ENCODE measurements around the gene RPGRIP1L.
"Not testable (repeated sequence)": the region's sequence is repeated elsewhere in the genome, so short reads cannot be mapped to it uniquely, and the experiment has no call there.

The RPGRIP1L gene

DNA sequence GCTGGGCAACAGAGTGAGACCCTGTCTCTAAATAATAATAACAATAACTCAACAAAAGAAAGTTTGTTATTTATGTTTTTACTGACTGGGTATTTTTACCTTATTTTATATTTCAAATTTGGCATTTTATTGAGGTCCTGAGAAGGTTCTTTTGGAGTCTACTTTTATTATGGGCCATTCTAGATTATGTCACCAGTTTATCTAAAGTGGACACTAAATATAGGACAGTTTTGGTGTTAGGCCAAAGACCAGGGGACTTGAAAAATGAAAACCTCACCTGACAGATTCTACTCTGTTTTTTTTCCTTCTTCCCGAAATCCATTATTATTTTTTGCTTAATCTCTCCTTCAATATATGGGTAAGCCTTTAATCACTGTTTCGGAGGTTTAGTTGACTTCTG, 8.4 kb upstream of the RPGRIP1L start:
- no peak for DNase-seq (ENCODE audit: low read depth)

DNA sequence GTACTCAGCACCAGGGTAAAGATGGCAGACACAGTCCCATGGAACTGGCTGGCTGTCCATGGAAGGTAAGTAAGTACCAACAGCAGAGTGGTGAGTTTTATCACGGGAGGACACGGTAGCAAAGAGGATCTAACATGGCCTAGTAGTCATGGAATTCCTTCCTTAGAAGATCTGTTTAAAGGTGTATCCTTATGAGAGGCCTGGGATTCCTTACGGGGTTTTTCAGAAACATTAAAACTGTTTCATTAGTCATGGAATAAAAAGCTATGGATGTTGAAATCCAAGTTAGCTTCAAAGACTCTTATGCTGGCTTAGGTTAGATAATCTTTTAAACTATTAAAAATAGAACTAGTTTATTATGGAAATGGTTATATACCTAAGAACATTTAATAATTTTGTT, 7.7 kb upstream of the RPGRIP1L start:
- DNase-seq (ENCODE audit: low read depth): no peak

DNA sequence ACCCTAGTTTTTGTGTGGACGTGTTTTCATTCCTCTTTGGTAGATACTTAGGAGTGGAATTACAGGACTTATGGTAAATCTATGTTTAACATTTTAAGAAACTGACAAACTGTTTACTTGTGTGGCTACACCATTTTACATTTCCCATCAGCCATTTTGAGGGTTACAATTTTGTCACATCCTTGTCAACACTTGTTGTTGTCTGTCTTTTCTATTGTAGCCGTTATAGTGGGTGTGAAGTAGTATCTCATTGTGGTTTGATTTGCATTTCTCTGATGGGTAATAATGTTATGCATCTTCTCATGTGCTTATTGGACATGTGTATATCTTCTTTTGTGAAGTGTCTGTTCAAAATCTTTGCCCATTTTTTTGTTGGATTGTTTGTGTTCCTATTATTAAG, 4.8 kb upstream of the RPGRIP1L start:
- no peak for DNase-seq (ENCODE audit: low read depth)

DNA sequence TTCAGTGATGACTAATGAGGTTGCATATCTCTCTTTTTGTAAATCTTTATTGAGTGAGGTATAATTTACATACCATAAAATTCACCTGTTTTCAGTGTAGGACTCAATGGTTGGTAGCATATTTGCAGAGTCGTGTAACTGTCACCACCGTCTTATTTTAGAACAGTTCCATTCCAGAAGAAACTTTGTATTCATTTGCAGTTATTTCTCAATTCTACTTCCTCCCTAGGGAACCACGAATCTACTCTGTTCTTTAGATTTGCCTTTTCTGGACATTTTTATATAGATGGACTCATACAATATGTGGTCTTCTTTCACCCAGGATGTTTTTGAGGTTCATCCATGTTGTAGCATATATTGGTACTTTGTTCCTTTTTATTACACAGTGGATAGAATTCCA, 4.0 kb upstream of the RPGRIP1L start:
- no peak for DNase-seq (ENCODE audit: low read depth)

DNA sequence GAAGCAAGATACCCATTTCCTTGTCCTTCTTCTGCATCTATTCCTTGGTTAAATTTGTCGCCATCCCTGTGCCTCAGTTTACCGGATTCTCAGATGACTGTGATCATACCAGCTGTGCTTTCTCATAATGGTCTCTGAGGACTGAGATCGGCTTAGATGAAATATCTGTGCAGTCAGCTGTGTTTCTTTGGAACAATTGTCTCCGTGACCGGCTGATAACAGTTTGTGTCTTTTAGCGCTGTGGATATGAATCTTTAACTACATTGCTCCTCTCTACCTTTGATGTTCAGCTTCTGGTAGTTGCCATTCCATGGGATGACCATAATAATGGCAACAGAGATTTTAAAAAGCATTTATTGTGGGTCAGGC, 770 bp upstream of the RPGRIP1L start:
- no peak for DNase-seq (ENCODE audit: low read depth)

DNA sequence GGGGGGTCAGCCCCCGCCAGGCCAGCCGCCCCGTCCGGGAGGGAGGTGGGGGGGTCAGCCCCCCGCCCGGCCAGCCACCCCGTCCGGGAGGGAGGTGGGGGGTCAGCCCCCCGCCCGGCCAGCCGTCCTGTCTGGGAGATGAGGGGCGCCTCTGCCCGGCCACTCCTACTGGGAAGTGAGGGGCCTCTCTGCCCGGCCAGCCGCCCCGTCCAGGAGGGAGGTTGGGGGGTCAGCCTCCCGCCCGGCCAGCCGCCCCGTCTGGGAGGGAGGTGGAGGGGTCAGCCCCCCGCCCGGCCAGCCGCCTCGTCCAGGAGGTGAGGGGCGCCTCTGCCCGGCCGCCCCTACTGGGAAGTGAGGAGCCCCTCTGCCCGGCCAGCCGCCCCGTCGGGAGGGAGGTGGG, 5.4 kb downstream of the RPGRIP1L start:
- not testable (repeated sequence) for DNase-seq (ENCODE audit: low read depth)

DNA sequence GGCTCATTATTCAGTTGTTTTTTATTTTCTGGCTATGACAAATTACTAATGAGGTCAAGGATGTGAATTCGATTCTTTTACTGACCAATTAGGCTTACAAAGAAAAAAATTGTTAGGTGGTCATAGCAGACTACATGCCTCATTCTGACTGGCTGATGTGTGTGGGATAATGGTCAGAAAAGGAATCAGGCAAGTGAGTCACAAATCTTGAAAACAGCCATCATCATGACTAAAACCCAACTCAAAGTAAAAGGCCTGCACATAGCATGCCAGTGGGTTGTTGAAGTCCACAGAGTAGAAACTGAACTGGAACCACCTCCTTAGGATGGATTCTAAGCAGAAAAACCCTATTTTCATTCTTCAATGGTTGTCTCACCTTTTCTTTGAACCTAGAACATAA, 8.6 kb downstream of the RPGRIP1L start:
- DNase-seq (ENCODE audit: low read depth): no peak

DNA sequence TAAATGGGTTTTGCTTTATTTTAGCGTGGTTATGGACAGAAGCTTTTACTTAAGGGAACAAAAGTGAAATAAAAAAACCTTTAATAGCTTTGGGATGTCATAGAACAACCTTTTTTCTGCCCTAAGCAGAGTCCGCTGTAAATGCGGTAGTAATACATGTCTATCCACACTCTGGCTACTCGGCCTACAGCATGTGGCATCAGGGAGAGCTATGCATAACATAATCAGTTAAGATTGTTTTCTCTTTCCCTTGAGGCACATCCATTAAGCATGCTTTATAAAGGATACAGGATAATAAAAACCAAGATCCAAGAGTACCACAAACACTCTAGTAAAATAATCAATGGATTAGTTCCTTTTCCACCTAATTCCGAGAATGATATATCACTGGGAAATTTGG, 10.3 kb downstream of the RPGRIP1L start:
- DNase-seq (ENCODE audit: low read depth): no peak

DNA sequence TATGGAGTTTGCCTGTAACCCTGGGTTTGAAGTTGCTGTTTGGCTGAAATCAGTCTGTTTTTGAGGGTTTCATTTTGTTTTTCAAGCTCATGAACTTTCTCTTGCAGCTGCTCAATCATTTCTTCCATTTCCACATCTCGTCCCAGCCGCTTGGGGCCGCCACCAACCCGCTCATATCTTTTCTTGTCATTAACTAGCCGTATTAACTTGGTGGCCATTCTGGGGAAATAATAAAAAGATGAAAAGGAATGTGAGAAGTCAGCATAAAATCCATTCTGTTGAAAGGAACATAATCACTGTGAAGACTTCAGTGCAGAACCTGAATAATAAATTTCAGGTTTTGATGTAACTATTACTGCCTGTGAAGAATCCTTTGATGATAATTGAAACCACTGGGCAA, 11.5 kb downstream of the RPGRIP1L start:
- DNase-seq (ENCODE audit: low read depth): no peak

DNA sequence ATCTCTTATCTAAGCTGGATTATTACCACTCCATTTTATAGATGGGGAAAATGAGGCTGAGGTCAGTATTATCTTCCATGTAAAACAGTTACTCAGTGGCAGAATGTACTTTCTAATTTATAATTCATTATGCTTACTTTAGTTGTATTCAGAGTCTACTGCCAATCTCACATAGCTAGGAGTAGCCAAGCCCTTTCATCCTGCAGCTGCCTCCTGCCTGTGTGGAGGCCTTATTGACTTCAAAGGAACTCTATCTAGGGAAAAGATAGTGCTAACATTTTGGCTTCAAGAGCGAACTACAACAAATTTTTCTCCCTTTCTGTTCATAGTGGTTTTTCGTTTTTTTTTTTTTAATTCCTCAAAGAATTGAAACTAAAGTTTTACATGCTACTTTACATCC, 12.9 kb downstream of the RPGRIP1L start:
- no peak for DNase-seq (ENCODE audit: low read depth)

DNA sequence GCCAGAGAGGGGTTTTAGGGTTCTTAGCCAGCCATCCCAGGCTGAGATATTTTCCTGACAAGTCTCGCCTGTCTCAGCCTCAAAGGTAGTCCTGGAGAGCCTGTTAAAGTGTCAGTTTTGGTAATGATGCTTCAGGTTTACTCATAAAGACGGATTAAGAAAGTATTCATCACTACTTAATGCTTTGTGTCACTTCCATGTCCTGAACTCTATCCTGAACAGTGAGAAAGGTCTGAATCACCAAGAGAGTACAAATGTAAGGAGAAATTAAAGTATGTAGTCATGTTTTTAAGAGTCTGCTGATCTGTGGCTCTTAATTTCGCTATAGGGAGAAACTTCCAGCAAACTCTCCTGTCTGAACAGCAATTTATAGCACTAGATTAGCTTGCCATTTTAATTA, 14.0 kb downstream of the RPGRIP1L start:
- no peak for DNase-seq (ENCODE audit: low read depth)

DNA sequence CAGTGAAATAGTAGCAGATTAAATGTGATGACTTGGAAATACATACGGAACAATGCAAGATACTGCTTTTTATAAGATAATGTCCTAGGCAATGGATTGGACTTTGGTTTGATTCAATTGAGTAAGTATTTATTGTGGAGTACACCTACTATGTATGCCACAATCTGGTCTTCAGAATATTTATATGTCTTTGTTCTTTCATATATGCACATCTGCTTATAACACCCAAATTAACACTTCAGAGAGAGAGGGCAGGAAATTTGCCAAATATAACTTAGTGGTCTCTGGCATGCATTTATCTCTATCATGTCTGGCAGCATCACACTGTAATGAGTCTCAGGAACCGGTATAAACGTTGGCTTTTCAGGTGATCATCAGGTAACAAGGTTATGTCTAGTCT, 16.9 kb downstream of the RPGRIP1L start:
- no peak for DNase-seq (ENCODE audit: low read depth)

DNA sequence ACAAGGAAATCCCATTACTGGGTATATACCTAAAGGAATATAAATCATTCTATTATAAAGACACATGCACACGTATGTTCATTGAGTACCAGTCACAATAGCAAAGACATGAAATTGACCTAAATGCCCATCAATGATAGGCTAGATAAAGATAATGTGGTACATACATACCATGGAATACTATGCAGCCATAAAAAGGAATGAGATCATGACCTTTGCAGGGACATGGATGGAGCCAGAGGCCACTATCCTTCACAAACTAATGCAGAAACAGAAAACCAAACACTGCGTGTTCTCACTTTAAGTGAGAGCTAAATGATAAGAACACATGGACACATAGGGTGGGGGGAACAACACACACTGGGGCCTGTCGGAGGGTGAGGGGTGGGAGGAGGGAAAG, 18.3 kb downstream of the RPGRIP1L start:
- not testable (repeated sequence) for DNase-seq (ENCODE audit: low read depth)

DNA sequence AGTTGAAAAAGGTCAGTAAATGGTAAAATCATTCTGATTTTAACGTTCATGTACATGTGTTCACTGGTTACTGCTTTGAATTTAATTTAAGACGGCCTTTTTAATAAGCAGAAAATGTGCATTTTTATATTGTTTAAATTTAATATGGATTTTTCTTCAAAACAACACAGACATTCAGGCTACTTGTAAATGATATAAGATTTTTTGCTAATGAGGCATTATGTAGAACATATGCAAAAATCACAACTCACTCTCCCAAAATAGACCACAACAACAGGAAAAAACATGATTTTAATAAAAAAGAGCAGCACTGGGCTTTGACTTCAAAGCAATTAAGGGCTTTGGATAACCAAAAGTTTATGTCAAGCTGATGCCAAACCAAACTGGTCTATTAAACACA, 22.3 kb downstream of the RPGRIP1L start:
- no peak for DNase-seq (ENCODE audit: low read depth)

DNA sequence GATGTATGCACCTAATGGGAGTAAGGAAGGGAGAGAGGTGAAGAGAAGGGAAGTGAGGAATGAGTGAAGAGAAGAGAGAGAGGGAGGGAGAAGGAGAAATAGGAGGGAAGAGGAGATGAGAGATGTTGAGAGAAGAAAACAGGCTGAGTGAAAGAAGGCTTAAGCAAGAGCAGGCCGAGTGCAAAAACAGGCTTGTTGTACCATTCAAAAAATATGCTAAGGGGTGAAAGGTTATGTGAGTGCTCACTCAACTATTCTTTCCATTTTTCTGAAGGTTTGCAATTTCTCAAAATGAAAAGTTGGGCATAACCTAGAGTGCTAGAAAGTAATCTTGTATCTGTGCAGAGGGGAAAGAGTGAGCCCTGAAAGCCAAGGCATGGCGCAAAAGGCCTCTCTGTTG, 22.9 kb downstream of the RPGRIP1L start:
- no peak for DNase-seq (ENCODE audit: low read depth)

DNA sequence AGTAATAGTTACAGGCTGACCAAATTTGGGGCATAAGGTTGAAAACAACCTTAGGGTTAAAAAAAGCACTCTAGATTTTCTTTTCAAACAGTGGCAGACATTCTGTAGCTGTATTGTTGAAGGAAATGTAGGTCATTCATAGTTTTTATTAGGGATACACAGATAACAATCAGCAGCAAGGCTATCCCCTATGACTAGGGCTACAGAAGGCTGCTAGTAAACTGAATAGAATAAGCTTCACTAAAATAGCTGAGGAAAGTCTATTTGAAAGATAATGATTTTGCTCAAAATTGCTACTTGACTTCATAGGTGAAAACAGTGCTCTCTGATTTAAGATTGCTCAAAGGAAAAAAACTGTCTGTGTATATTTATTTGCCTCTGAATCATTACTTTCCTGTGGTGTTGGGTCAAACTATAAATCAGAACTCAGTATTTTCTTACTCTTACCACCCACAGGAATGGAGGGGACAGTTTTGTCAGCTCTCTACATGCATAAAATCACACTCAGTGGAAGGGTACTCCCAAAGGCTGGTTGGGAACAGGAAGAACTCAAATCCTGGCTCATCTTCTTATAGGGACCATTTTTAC, 24.8 kb downstream of the RPGRIP1L start:
- no peak for DNase-seq (ENCODE audit: low read depth)

DNA sequence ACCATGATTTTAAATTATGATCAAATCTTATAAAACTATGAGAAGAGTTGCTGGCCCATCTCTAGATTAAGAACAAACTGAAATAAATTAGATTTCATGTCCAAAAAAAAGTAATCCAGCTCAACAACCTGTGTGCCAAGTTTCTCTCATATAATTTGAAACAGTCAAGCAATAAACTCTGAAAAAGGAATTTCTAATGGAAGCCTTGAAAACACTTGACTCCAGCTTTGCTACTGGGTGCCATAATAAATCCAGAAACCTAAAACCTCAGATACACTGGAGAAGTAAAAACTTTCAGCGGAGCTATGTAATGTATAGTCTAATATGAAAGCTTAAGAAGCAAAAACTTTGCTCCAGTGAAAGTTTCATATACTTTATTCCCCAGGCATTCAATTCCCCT, 25.5 kb downstream of the RPGRIP1L start:
- DNase-seq (ENCODE audit: low read depth): no peak

DNA sequence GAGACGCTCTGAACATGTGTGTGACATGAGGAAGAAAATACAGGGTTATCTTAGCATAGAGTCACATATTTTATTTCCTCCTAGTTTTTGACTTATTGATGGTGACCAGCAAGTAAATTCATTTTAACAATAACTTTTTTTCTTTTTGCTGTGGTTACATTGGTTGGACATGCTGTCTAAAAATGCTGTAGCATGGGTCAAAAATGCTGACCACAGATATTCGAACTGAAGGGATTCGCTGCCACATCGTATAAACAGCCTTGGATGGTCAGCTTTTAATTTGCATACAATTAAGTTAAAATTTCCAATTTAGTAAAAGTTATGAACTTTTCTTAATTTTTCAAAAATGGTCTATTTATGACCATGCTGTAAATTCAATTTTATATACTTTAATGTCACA, 30.5 kb downstream of the RPGRIP1L start:
- no peak for DNase-seq (ENCODE audit: low read depth)

DNA sequence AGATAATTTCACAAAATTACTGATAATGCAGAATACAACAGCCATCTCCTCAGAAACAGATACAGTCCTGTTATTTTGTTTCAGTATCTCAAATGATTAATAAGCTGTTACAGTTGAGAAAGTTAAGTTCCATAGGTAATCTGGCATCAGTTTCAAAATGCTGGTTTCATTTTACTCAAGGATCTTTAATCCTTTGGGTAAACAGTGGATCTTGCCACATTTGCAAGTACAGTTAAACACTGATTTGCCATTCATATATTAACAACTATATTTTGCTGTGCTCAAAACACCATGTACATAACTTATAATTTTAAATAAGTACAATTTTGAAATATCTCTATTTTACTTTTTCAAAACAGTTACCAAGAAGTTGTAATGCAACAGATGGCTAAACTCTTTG, 31.2 kb downstream of the RPGRIP1L start:
- DNase-seq (ENCODE audit: low read depth): no peak

DNA sequence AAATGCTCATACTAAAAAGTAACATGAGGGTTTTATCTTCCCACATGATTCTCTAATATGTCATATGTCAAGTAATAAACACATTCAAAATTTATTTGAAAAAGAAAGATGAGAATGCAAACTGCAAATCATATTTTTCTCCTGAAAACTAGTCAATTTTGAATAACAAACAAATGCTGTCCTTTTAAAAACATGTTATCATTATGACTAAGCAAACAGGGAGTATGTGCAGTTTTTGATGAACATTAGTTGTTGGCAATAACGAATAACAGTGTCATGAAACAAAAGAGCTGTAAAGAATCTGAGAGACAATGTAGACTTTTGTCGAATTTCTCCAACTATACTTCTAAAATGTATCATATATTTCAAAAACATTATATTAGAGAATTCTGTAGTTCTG, 34.8 kb downstream of the RPGRIP1L start:
- no peak for DNase-seq (ENCODE audit: low read depth)

DNA sequence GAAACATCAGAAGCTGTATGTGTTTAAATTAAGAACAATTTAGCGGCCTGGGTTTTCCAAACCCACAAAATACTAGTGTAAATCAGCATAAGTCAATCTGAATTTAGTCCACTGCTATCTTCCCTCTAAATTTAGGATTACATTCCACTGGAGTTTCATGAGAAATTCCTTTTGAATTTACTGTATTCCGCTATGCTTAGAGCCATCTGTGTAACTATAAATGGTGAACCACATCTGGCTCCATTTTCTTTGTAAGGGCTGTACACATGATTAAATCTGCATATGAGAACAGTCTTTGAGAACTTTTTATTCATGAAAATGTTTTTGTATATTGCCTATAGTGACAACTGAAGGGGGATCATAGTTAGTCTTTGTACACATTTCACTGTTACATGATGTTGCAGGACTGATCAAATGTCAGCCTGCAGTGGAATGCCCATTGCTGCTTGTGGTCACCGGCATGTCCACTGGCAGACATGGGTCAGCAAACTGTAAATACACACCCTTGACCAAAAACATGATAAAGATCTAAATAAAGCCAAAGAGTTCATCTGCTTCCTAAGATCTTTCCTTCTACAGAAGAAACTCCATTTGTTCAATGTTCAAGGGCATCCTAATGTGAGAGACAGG, 36.8 kb downstream of the RPGRIP1L start:
- DNase-seq (ENCODE audit: low read depth): no peak

DNA sequence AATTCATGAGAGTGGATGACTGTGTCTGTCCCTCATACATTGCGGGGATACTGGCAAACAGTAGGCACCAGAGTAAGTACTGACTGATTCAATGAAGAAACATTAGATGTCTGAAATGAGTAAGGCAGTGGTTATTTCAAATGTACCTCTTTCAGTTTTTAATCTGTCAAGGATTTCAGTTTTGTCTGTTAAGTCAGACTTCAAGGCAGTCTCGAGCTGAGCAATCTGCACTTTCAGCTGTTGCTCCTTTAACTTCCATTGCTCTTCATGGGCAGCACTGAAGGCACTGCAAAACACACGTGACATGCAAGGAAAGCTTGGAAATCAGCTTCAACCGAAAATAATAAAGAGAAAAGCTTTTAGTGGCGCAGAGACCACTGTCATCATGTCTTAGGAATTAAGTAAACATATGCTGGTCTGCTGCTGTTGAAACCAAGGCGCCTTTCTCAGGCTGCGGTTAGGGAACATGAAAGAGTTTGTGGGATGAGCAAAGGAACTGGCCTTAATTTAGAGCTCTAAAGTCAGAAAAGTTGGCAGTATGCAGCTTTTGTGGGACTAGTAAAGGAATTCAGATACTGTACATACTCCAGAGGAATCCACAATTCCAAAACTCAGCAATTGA, 38.8 kb downstream of the RPGRIP1L start:
- no peak for DNase-seq (ENCODE audit: low read depth)

DNA sequence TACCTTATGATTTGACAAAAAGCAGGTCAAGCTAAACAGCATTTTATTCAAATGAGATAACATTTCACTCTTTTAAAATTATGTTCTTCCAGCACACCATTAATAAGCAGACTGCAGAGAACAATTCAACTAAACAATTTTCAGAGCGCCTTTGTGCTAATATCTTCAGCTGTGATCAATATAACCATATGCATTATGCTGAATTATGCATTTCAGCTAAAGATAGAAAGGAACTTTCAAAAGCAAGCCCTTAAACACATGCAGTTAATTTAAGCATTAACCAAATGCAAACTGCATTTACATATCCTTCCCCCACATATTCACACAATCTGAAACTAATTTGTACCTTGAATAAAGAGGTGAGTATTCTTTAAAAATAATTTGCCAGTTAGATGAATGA, 41.6 kb downstream of the RPGRIP1L start:
- no peak for DNase-seq (ENCODE audit: low read depth)

DNA sequence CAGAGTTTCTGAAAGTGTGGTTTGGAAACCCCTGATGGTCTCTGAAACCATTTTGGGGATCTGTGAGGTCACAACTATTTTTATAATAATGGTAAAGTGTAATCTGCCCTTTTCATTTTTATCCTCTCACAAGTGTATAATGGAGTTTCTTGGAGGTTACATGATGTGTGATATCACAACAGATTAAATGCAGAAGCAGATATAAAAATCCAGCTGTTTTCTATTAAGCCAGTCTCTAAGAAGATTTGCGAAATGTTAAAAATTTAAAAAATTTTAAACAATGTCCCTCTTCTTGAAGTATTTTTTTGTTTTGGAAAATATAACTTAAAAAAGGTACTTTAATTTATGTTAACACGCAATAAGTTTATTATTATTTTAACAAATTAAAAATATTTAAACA, 48.7 kb downstream of the RPGRIP1L start:
- DNase-seq (ENCODE audit: low read depth): no peak
